Right atrium auricular region (tissue), 2 donors: ENCODE data around the gene PRKCA. TPM values are rescaled to one million over a fixed set of nuclear protein-coding genes. Genes with fewer than 3 reads are reported as not detected.

Experiments used
- DNase-seq: peaks from one replicate; pipeline ENCODE4 v3.0.0-alpha.2; 2019; ENCODE audit warnings: low spot score
- H3K27ac ChIP-seq, 2 donors: fragments of 200-600 bp; sonication (generic); 1 replicate in 1 of 2; 2 replicates in 1 of 2; pipeline ENCODE4 v1.5.1; 2016 to 2019
- H3K27me3 ChIP-seq, 2 donors: fragments of 200-600 bp; sonication (generic); one replicate each; pipeline versions ENCODE4 v1.5.1 to v1.6.0; 2017 to 2019
- H3K36me3 ChIP-seq: fragments of 200-600 bp; sonication (generic); one replicate; pipeline ENCODE4 v1.5.1; 2016
- H3K4me1 ChIP-seq, 2 donors: fragments of 200-600 bp; sonication (generic); one replicate each; pipeline versions ENCODE4 v1.5.1 to v1.6.0; 2017 to 2019
- H3K4me3 ChIP-seq, 2 donors: fragments of 200-600 bp; sonication (generic); 1 replicate in 1 of 2; 2 replicates in 1 of 2; pipeline ENCODE4 v1.5.1; 2017 to 2019; ENCODE audit warnings: mild to moderate bottlenecking in 1 of 2, moderate library complexity in 1 of 2
- H3K9me3 ChIP-seq, 2 donors: fragments of 200-600 bp; sonication (generic); one replicate each; pipeline ENCODE4 v1.5.1; 2019
- CTCF ChIP-seq, 2 donors: fragments of 200-600 bp; sonication (generic); IDR thresholded peaks; one replicate each; pipeline ENCODE4 v1.5.1; 2019; ENCODE audit warnings: antibody characterized with exemption in 2 of 2
- total RNA-seq, 2 donors: library from RNA; depleted of rRNA; stranded (reverse); fragments of >200 nt; gene quantifications; one replicate each; pipeline ENCODE4 v1.1.0, GENCODE V29; 2016

The PRKCA gene
- total RNA-seq, 2 donors from 2014 or later: 6.4 to 6.6 TPM

DNA sequence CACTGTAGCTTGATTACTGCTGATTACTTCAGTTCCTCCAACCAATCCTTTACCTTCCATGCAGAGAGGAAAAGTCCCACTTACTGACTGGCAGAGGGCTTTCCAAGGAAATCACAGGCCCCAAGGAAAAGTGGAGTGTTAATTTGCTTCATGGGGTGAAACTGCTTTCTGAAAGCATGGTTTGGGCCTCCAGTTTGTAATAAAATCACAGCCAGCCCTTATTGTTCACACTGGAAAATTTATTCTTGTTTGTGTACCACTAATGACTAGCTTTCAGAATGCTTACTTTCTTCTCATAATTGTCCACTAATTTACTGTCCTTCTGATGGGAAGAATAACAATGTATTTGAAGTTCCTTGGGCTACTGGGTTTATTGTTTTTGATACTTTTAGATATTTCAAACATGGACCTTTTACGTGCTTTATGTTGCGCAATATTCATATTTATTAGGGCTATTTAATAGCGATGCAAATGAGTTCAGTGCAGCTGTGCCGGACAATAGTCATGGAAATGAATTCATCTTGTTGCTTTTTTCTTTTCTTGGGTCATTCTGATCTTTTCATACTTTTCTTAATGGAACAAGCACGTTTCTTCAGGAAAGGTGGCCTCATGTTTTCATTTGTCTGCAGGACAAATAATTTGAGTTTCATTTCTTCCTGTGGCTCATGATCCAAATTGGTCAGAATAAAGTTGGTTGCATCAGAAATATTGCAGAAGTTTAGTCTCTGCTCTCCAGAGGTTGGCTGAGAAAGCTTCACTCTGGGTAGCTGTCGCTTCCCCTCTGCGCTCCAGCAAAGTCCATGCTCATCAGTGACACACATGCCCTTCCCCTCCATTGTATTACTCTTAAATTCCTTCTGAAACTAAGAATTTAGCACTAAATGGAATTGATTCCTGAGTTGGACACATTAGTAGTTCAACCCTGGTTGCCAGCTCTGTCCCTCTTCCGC is 128.7 kb downstream of the PRKCA start:
- Histone ChIP-seq H3K4me3 (no peak overlapping the region), H3K27me3 (no peaks in the 10 kb centered on the region), H3K4me1 (peaks cover 0 to 5% of the 10 kb centered on the region in 2 donors), H3K27ac (no peak overlapping the region), H3K36me3 (no peaks in the 10 kb centered on the region), H3K9me3 (no peaks in the 10 kb centered on the region)
- TF ChIP-seq CTCF (IDR thresholded peaks at IDR 0.05): no peak
- DNase-seq: no peak

GRCh38 chr17:66431910-66432309 is 129.5 kb downstream of the PRKCA start:
- Histone ChIP-seq H3K27ac (no peak overlapping the region), H3K4me1 (peaks cover 0 to 5% of the 10 kb centered on the region in 2 donors), H3K4me3 (no peak overlapping the region)

GRCh38 chr17:66432411-66432957 is 130.1 kb downstream of the PRKCA start:
- no peak for DNase-seq
- no peak overlapping the region for H3K4me3 ChIP-seq
- H3K36me3 ChIP-seq: no peaks in the 10 kb centered on the region
- H3K27ac ChIP-seq: no peak overlapping the region
- no peak for TF ChIP-seq CTCF (IDR thresholded peaks at IDR 0.05)
- H3K9me3 ChIP-seq: no peaks in the 10 kb centered on the region
- no peaks in the 10 kb centered on the region for H3K27me3 ChIP-seq
- peaks cover 0 to 5% of the 10 kb centered on the region in 2 donors for H3K4me1 ChIP-seq

More at GRCh38 chr17:66431910-66432309, 129.5 kb downstream of the PRKCA start:
- H3K27me3 ChIP-seq: no peaks in the 10 kb centered on the region
- DNase-seq: no peak
- no peaks in the 10 kb centered on the region for H3K9me3 ChIP-seq
- TF ChIP-seq CTCF (IDR thresholded peaks at IDR 0.05): no peak
- no peaks in the 10 kb centered on the region for H3K36me3 ChIP-seq

DNA sequence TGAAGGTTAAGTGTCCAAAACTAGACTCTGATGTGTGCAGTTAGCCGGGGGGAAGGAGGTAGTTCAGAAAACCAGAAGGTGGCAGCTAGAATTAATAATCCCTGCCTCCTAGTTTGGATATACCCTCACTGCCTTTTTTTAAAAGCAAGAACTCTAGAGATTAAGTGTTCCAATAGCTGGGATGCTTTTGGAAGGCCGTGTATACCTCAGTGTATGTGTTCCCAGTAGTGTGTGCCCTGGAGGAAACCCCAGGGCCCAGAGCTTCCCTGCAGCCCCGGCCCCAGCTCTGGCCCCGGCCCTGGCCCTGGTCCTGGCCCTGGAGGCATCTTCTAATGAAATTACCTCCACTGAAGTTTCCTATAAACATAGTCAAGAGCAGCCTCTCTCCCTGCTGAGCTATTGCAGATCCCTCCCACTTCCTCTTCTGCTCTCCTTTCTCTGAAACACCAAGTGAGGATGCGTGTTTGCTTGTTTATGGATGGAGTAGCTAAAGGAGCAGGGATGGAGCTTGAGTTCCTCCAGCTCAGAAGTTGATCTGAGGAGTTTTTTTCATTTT is 130.7 kb downstream of the PRKCA start:
- Histone ChIP-seq H3K9me3 (no peaks in the 10 kb centered on the region), H3K27me3 (no peaks in the 10 kb centered on the region), H3K4me1 (peaks cover 0 to 8% of the 10 kb centered on the region in 2 donors), H3K36me3 (no peaks in the 10 kb centered on the region), H3K4me3 (no peak overlapping the region), H3K27ac (no peak overlapping the region)
- DNase-seq: no peak
- no peak for TF ChIP-seq CTCF (IDR thresholded peaks at IDR 0.05)

- TF ChIP-seq CTCF (IDR thresholded peaks at IDR 0.05): no peak
- no peaks in the 10 kb centered on the region for H3K27me3 ChIP-seq
- no peak for DNase-seq
- H3K36me3 ChIP-seq: no peaks in the 10 kb centered on the region
- H3K27ac ChIP-seq: no peak overlapping the region
- H3K4me3 ChIP-seq: no peak overlapping the region
- no peaks in the 10 kb centered on the region for H3K9me3 ChIP-seq
- peaks cover 0 to 10% of the 10 kb centered on the region in 2 donors for H3K4me1 ChIP-seq
Measured at GRCh38 chr17:66435182-66435581, 132.8 kb downstream of the PRKCA start.
